ENCODE measurements around the gene DPP7.

DPP7 gene

DNA sequence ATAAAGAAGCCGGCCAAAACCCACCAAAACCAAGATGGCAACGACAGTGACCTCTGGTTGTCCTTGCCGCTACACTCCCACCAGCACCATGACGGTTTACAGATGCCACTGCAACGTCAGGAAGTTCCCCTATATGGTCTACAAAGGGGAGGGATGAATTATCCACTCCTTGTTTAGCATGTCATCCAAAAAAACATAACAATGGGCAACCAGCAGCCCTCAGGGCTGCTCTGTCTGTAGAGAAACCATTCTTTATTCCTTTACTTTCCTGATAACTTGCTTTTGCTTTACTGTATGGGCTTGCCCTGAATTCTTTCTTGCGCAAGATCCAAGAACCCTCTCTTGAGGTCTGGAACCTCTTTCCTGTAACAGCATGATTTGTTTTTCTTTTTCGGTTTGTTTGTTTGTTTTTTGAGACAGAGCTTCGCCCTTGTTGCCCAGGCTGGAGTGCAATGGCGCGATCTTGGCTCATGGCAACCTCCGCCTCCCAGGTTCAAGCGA, 39.2 kb downstream of the DPP7 start:
- TF ChIP-seq, protein P1, sequence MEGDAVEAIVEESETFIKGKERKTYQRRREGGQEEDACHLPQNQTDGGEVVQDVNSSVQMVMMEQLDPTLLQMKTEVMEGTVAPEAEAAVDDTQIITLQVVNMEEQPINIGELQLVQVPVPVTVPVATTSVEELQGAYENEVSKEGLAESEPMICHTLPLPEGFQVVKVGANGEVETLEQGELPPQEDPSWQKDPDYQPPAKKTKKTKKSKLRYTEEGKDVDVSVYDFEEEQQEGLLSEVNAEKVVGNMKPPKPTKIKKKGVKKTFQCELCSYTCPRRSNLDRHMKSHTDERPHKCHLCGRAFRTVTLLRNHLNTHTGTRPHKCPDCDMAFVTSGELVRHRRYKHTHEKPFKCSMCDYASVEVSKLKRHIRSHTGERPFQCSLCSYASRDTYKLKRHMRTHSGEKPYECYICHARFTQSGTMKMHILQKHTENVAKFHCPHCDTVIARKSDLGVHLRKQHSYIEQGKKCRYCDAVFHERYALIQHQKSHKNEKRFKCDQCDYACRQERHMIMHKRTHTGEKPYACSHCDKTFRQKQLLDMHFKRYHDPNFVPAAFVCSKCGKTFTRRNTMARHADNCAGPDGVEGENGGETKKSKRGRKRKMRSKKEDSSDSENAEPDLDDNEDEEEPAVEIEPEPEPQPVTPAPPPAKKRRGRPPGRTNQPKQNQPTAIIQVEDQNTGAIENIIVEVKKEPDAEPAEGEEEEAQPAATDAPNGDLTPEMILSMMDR (IDR thresholded peaks at IDR 0.05; ENCODE audit: insufficient read depth, low read length, poor library complexity, severe bottlenecking): no peak
- no peak for TF ChIP-seq EZH2phosphoT487 (conservative IDR thresholded peaks at IDR 0.05; ENCODE audit: low read length)
- Histone ChIP-seq H3K4me2 (ENCODE audit: low read depth, low read length, poor library complexity, severe bottlenecking) (no peak overlapping the region), H3K4me3 (ENCODE audit: insufficient read depth, low read length, poor library complexity, severe bottlenecking) (no peak overlapping the region), H3K79me2 (ENCODE audit: insufficient read depth, low read length) (peaks cover 11% of the 10 kb centered on the region; the same call in 1 of the 2 replicates), H4K20me1 (ENCODE audit: low read depth, low read length) (no peaks in the 10 kb centered on the region), H3K36me3 (ENCODE audit: low read length) (no peaks in the 10 kb centered on the region), H2AFZ (ENCODE audit: low read depth, low read length, severe bottlenecking) (no peak overlapping the region), H3K9ac (ENCODE audit: low read length) (no peak overlapping the region), H3K9me3 (ENCODE audit: insufficient read depth, low read length) (no peaks in the 10 kb centered on the region), H3K27ac (ENCODE audit: low read depth, low read length) (no peak overlapping the region), H3F3A (ENCODE audit: insufficient read depth) (peaks cover 17% of the 10 kb centered on the region; the same call in 1 of the 2 replicates), H3K9me2 (replicated peaks; ENCODE audit: insufficient read depth, low read length) (no peaks in the 10 kb centered on the region), H3K27me3 (ENCODE audit: low read length) (no peaks in the 10 kb centered on the region)

- TF ChIP-seq, protein P1 (IDR thresholded peaks at IDR 0.05; ENCODE audit: insufficient read depth, low read length, poor library complexity, severe bottlenecking): no peak
- TF ChIP-seq EZH2phosphoT487 (conservative IDR thresholded peaks at IDR 0.05; ENCODE audit: low read length): no peak
- Histone ChIP-seq H3K79me2 (ENCODE audit: insufficient read depth, low read length) (peaks cover 11% of the 10 kb centered on the region; the same call in 1 of the 2 replicates), H3K9ac (ENCODE audit: low read length) (no peak overlapping the region)
Measured at GRCh38 chr9:137074657-137075274, 39.8 kb downstream of the DPP7 start.

GRCh38 chr9:137073992-137074399, 40.5 kb downstream of the DPP7 start:
- Histone ChIP-seq H2AFZ (ENCODE audit: low read depth, low read length, severe bottlenecking) (no peak overlapping the region), H3K9me2 (replicated peaks; ENCODE audit: insufficient read depth, low read length) (no peaks in the 10 kb centered on the region), H3K79me2 (ENCODE audit: insufficient read depth, low read length) (peaks cover 19% of the 10 kb centered on the region), H3F3A (ENCODE audit: insufficient read depth) (peaks cover 17% of the 10 kb centered on the region), H4K20me1 (ENCODE audit: low read depth, low read length) (no peaks in the 10 kb centered on the region), H3K36me3 (ENCODE audit: low read length) (no peaks in the 10 kb centered on the region), H3K27ac (ENCODE audit: low read depth, low read length) (no peak overlapping the region), H3K4me3 (ENCODE audit: insufficient read depth, low read length, poor library complexity, severe bottlenecking) (no peak overlapping the region), H3K9me3 (ENCODE audit: insufficient read depth, low read length) (no peaks in the 10 kb centered on the region), H3K9ac (ENCODE audit: low read length) (no peak overlapping the region), H3K4me2 (ENCODE audit: low read depth, low read length, poor library complexity, severe bottlenecking) (no peak overlapping the region), H3K27me3 (ENCODE audit: low read length) (no peaks in the 10 kb centered on the region)
- TF ChIP-seq EZH2phosphoT487 (conservative IDR thresholded peaks at IDR 0.05; ENCODE audit: low read length): no peak
- TF ChIP-seq, protein P1 (IDR thresholded peaks at IDR 0.05; ENCODE audit: insufficient read depth, low read length, poor library complexity, severe bottlenecking): no peak

More at GRCh38 chr9:137074657-137075274, 39.8 kb downstream of the DPP7 start:
- Histone ChIP-seq H2AFZ (ENCODE audit: low read depth, low read length, severe bottlenecking) (no peak overlapping the region), H3K9me2 (replicated peaks; ENCODE audit: insufficient read depth, low read length) (no peaks in the 10 kb centered on the region), H3K27ac (ENCODE audit: low read depth, low read length) (no peak overlapping the region), H3K4me3 (ENCODE audit: insufficient read depth, low read length, poor library complexity, severe bottlenecking) (no peak overlapping the region), H3K36me3 (ENCODE audit: low read length) (no peaks in the 10 kb centered on the region), H3K9me3 (ENCODE audit: insufficient read depth, low read length) (no peaks in the 10 kb centered on the region), H3F3A (ENCODE audit: insufficient read depth) (peaks cover 17% of the 10 kb centered on the region; the same call in 1 of the 2 replicates), H4K20me1 (ENCODE audit: low read depth, low read length) (no peaks in the 10 kb centered on the region), H3K4me2 (ENCODE audit: low read depth, low read length, poor library complexity, severe bottlenecking) (no peak overlapping the region), H3K27me3 (ENCODE audit: low read length) (no peaks in the 10 kb centered on the region)

Data from SU-DHL-6 (cell line).